ENCODE measurements around the gene LYPD5. TPM values are rescaled to one million over a fixed set of nuclear protein-coding genes. Genes with fewer than 3 reads are reported as not detected.
"Not testable (repeated sequence)": the region's sequence is repeated elsewhere in the genome, so short reads cannot be mapped to it uniquely, and the experiment has no call there.

Gene LYPD5
- total and polyA plus RNA-seq, 2 of the 8 experiments (the other 6 are each of a cell fraction or from before 2014, with no cell fraction given): 0.74 to 4.3 TPM

DNA sequence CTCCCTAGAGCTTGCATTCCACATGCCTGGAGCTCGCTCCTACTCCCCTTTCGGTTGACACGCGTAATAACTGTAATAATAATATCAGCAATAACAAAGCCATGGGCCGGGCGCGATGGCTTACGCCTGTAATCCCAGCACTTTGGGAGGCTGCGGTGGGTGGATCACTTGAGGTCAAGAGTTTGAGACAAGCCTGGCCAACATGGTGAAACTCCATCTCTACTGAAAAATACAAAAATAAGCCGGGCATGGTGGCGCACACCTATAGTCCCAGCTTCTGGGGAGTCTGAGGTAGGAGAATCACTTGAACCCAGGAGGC, 27.3 kb downstream of the LYPD5 start:
- Histone ChIP-seq H3K27me3 (replicated peaks in 1 of 4; ENCODE audit: control insufficient read depth in 3 of 4, extremely low read depth in 1 of 4, insufficient read depth in 3 of 4, low read length in 3 of 4) (peaks cover 11 to 35% (median 28%) of the 10 kb centered on the region in 4 experiments), H3K4me1 (replicated peaks in 1 of 4; ENCODE audit: control insufficient read depth in 3 of 4, insufficient read depth in 4 of 4, low read length in 3 of 4) (peaks cover 4 to 18% (median 10%) of the 10 kb centered on the region in 4 experiments), H3K4me2 (ENCODE audit: insufficient read depth in 1 of 2, low read depth in 2 of 2, low read length in 2 of 2) (peak overlapping the region; percentile 76 to 95; a peak in 3 of 4 replicates), H2BK12ac (ENCODE audit: low read depth, low read length) (peak overlapping the region; percentile 50; the same call in 1 of the 2 replicates), H3K4me3 (ENCODE audit: extremely low read depth in 1 of 4, insufficient read depth in 2 of 4, low read depth in 3 of 4, low read length in 4 of 4) (peak overlapping the region in 1 of 4 experiments; percentile 67; a peak in 2 of 8 replicates)
- H2BK15ac ChIP-seq (ENCODE audit: low read length); H4K91ac ChIP-seq (replicated peaks; ENCODE audit: insufficient read length, low read length); H3K56ac ChIP-seq (replicated peaks; ENCODE audit: insufficient read length, low read depth, low read length); FAIRE-seq; H3K79me2 ChIP-seq (ENCODE audit: control insufficient read depth in 1 of 2, insufficient read depth in 2 of 2, low read length in 2 of 2); H3K4ac ChIP-seq (replicated peaks; ENCODE audit: insufficient read length, low read depth, low read length); H3K27ac ChIP-seq (ENCODE audit: low read depth, low read length); H4K5ac ChIP-seq (ENCODE audit: insufficient read length, low read depth, low read length); H2BK5ac ChIP-seq (ENCODE audit: low read depth, low read length); DNase-seq (ENCODE audit: low read depth in 1 of 2, low spot score in 2 of 2); H3K36me3 ChIP-seq (ENCODE audit: control insufficient read depth in 2 of 4, insufficient read depth in 4 of 4, low read length in 3 of 4); H2AK5ac ChIP-seq (ENCODE audit: low read depth, low read length); H3K18ac ChIP-seq (ENCODE audit: extremely low read depth, low read length); H2AFZ ChIP-seq (ENCODE audit: low read length); H3K9me3 ChIP-seq (ENCODE audit: insufficient read depth in 2 of 2, low read depth in 1 of 2, low read length in 1 of 2); H4K8ac ChIP-seq (ENCODE audit: extremely low read depth, insufficient read depth, low read length); H3K23ac ChIP-seq (ENCODE audit: insufficient read length); H3K9ac ChIP-seq (replicated peaks in 1 of 4; ENCODE audit: extremely low read depth in 1 of 4, low read depth in 3 of 4, low read length in 3 of 4); H2BK120ac ChIP-seq (replicated peaks; ENCODE audit: low read depth, low read length); H3K23me2 ChIP-seq (ENCODE audit: low read depth, low read length); H3K14ac ChIP-seq (ENCODE audit: insufficient read length); H3K79me1 ChIP-seq (ENCODE audit: low read depth, low read length); H2BK20ac ChIP-seq (ENCODE audit: low read length); H4K20me1 ChIP-seq (replicated peaks in 1 of 2; ENCODE audit: control insufficient read depth in 1 of 2, insufficient read depth in 2 of 2, low read length in 2 of 2): not testable (repeated sequence)
- CTCF ChIA-PET (ENCODE audit: partially characterized antibody): interaction anchor here (0.7 to 37.0 kb wide), 5 partner anchors 12 to 122 kb away, joined by 3 to 703 read pairs (median 6); partner anchors contain the start of gene SMG9
- WGBS, 2 experiments (ENCODE audit: extremely low coverage in 1 of 2, insufficient coverage in 1 of 2, insufficient read length in 1 of 2, insufficient replicate concordance in 2 of 2, low coverage in 1 of 2, low lambda C conversion rate in 2 of 2, missing lambda C conversion rate in 1 of 2): 78% methylated on average over 11 of the region's 11 CpGs; no CpG with 5 or more reads in 1 of the 2 experiments
- POLR2A ChIA-PET (ENCODE audit: partially characterized antibody): interaction anchor here (1.3 to 5.3 kb wide), 3 partner anchors 20 to 160 kb away, joined by 3 to 23 read pairs (median 3); partner anchors contain the start of genes SMG9 and ZNF45
